Glomerular visceral epithelial cell (primary cell): ENCODE data around the gene MAGEC2.

Source experiments
- DNase-seq: peaks from one replicate; pipeline ENCODE4 v3.0.0-alpha.2; 2016; ENCODE audit errors: extremely low spot score

Gene MAGEC2

DNA sequence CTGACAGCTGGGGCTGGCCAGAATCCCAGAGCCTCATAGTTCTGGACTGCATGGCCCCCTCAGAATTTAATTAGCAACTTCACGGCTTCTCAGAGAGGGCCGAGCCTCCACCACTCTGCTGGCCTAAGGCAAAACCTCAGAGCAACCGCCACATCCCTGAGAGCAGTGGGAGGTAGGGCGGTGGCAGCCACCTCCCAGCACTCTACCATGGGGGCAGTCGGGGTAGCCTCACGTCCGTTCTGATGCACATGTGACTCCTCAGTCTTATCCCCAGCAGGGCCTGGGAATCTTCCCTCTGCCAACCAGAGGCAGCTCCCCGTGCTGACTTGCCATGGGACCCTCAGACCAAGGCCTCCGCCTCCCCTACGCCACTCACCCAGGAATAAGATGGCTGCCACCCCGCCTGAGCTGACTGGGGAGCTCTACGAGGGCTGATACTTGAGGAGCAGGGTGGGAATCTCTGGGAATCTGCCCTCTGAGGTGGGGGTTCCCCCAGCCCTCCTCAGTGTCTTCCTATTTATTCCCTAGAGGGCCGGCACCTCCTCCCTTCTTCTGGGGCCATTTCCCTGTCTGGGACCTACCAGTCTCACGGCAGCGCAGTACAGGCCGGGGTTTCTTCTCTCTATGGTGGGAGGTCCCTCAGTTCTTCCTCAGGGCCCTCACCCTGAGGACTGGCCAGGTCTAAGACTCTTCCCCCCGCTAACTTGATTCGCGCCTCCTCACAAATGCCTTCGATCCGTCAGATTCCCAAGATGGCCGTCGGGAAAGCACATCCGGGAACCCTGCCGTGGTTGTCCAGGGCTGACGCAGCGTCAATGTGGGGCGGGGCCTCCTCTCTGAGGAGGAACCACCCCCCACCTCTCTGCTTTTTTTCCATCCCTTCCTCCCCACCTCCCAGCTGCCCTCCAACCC lies at the start of gene MAGEC2:
Gene MAGEC2, minus strand, starts transcription at position 769 of the 912 bp plus-strand sequence. CDS start 1,303 bp downstream, outside the sequence.
- DNase-seq, result no peak

GRCh38 chrX:142251680-142252079 lies 46.6 kb upstream of the MAGEC2 start:
- DNase-seq, result no peak

DNA sequence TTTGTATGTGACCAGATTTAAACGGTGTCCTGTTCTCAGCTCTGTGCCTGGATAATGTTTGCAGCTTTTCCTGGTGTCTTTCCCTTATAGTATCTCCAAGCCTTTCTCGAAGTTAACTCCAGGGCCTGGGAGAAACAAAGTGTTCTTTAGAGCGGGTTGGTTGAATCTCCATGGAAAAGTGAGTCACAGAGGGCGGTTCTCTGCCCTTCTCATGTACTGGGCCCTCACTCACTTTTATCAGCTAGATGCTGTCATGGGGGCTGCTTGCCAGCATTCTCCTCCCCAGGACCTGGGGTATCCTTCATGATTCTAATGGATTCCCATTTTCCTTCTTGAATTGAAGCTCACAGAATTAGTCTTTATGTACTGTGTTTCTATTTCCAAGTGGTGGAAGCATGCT lies 46.1 kb upstream of the MAGEC2 start:
- no peak for DNase-seq

DNA sequence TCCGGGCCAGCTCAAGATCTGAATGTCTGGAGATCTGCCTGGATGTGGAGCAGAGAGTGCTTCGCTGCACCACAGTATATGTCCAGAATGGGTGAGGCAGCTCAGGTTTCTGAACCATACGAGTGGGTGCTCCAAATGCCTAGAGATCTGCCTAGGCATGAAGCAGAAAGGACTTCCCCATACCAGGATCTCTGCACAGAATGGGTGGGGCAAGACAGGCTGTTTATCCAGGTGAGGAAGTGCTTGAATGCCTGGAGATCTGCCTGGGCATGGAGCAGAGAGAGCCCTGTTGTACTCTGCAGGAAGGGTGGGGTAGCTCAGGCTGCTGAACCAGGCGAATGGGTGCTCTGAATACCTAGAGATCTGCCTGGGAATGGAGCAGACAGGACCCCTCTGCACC lies 45.4 kb upstream of the MAGEC2 start:
- DNase-seq, result no peak

- DNase-seq, result no peak
Observed at GRCh38 chrX:142249721-142250120, 44.6 kb upstream of the MAGEC2 start.

DNA sequence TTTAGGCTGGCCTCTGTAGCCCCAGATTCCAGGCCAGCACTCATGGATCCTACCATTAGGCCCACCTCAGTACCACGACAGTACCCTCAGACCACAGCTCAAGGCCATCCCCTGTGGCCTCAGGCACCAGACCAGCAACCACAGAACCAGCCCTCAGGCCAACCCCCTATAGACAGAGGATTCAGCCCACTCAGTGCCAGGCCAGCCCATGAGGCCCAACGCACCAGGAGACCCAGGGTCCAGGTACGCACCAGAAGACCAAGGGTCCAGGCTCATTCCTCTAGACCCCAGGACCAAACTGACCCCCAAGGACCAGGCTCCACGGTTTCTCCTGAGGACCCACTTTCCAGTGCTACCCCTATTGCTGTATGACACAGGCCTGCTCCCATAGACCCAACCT lies 39.5 kb upstream of the MAGEC2 start:
- DNase-seq, result no peak

DNA sequence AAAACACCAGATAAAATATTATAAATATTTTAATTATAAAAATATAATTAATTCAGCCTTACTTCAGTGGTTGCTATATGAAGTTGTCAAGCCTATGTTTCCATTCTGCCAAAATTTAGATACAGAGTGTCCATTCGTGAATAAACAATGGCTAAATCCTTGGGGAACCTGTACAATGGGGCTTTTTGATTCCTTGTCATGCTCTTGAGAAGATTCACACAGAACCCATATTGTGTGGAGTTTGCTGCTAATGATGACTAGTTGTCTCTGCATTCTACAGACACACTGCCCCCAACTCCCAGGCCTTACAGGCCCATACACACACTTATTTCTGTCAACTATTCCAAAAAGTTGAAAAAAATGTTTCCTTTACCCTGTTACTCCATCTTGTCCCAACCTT lies 33.4 kb upstream of the MAGEC2 start:
- DNase-seq, result no peak

DNA sequence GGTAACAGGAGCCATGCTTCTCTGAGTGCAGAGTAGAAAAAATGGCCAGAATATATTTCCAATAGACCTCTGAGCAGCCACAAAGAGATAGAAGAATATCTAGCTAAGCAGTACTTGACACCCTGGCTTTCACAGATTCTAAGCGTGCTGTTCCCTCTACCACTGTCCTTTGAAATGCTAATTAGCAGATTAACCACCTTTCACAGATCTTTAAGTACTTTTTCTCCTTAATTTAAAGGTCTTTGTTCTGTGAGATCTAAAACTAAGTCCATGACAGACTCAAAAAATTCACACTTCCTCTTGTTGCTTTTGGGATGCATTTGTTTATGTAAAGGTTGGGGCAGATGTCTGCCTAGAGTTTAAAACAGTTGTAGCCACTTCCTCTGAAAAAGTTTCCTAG lies 28.3 kb upstream of the MAGEC2 start:
- no peak for DNase-seq

- no peak for DNase-seq
Observed at GRCh38 chrX:142214081-142214480, 9.0 kb upstream of the MAGEC2 start.

DNA sequence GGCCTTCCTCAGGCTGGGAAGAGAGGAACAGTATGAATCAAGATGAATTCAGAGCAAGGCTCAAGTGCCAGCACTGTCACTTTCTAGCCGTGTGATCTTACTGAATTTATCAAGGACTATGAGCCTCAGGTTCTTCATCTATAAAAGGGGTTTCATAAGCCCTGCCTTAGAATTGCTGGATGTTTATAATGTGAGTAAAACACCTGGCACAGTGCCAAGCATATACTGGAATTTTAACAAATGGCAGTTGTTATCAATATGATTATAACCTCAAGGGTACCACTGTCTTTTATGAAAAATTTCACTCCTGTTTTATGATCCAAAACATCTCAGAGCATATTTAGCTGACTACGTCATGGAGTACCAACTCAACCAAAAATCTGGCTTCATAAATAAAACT lies 4.0 kb downstream of the MAGEC2 start:
- DNase-seq, result no peak

DNA sequence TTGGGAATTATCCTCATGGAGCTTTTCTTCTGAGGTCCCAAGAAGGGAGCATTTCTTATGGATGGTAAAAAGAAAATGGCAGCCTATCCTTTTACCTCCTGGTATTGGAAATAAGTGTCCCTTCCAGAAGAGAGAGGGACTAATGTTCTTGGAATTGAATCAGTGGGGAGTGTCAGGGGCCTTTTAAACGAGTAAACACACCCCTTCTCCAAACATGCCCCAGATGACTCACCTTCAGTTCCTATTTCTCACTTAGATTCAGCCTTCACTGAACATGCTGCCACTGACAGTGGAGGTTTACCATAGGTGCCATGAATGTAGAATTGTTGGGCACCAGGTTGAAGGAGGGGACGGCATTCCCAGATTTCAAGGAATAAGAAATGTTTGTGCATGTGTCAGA lies 19.0 kb downstream of the MAGEC2 start:
- DNase-seq, result no peak

DNA sequence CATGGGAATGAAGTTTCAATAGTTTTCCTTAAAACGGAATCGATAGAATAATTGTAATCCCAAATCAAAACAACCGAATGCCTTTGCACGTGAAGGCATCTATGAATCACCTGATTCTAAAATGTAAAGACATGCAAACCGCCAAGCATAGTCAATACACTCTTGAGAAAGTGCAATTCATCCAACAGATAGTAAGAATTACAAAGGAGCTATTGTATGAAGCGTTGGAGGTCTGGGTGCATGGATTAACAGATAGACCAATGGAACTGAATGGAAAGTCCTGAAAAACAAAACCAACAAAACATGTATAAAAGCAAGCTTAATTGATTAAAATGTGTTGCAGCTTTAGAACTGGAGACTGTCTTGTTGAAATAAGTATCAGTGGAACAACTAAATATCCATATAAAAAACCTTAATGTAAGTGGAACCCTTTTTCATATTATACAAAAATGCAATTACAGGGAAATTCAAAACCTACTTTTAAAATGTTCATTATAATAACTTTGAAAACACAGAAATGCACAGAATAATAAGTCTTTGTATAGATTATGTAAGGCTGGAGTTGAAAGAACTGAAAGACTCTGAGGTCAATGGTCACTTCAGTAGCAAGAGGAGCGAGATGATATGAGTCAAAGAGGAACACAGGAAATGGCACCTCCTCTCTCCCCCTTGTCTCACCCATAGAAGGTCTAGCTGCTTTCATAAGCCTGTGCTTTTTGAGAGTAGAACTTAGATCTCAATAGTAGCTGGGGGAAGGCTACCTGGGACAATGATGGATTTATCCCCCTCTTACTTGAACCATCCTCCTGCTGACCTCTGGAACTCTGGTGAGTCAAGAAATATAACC lies 20.1 kb downstream of the MAGEC2 start:
- DNase-seq, result no peak

- DNase-seq, result no peak
Observed at GRCh38 chrX:142156567-142156966, 48.5 kb downstream of the MAGEC2 start.
